ENCODE measurements around the gene PKIG.
A peak's percentile ranks its signal among the peaks of the same experiment; 100 is the strongest.

The PKIG gene

GRCh38 chr20:44666066-44666465 is 83.7 kb downstream of the PKIG start:
- Histone ChIP-seq H3K4me3 (ENCODE audit: low read depth in 1 of 2, low read length in 2 of 2) (peak overlapping the region in 1 of 2 experiments; percentile 23; a peak in 1 of 4 replicates), H2AFZ (ENCODE audit: low read depth, low read length) (no peak overlapping the region), H4K20me1 (ENCODE audit: insufficient read depth, low read length) (peaks cover 20% of the 10 kb centered on the region), H3K79me2 (ENCODE audit: insufficient read depth, low read length) (peaks cover 94% of the 10 kb centered on the region), H3K4me2 (ENCODE audit: insufficient read depth, low read length) (peak overlapping the region; percentile 29; the same call in 1 of the 2 replicates), H3K27me3 (ENCODE audit: insufficient read depth, low read length, poor library complexity) (no peaks in the 10 kb centered on the region), H3K27ac (ENCODE audit: low read length) (peak overlapping the region; percentile 42), H3K36me3 (ENCODE audit: insufficient read depth, low read length) (peaks cover 64% of the 10 kb centered on the region), H3K9ac (ENCODE audit: low read depth, low read length) (no peak overlapping the region), H3K4me1 (ENCODE audit: insufficient read depth, low read length) (peaks cover 59% of the 10 kb centered on the region), H3K9me3 (ENCODE audit: insufficient read depth, low read length, severe bottlenecking) (no peaks in the 10 kb centered on the region)
- TF ChIP-seq CTCF (IDR thresholded peaks at IDR 0.05; ENCODE audit: borderline replicate concordance, extremely low read depth, low read length, poor library complexity, severe bottlenecking) (no peak), EZH2 (IDR thresholded peaks at IDR 0.05; ENCODE audit: borderline replicate concordance, low read depth, low read length, severe bottlenecking) (no peak)
- DNase-seq (no peak), ATAC-seq (ENCODE audit: insufficient read depth, low read depth) (no peak)
